Skeletal muscle tissue (tissue), 4 donors: ENCODE measurements around the gene ATP1A2. TPM values are rescaled to one million over a fixed set of nuclear protein-coding genes. Genes with fewer than 3 reads are reported as not detected.
A peak's percentile ranks its signal among the peaks of the same experiment; 100 is the strongest.

Experiments used
- H3K27ac ChIP-seq: one replicate; pipeline ENCODE4 v1.7.0; 2013; ENCODE audit warnings: mild to moderate bottlenecking, low read depth, low read length, inconsistent platforms
- H3K27me3 ChIP-seq, 3 donors: one replicate each; pipeline ENCODE4 v1.7.0; 2013; ENCODE audit warnings: low read length in 3 of 3; ENCODE audit not compliant: control insufficient read depth in 3 of 3, insufficient read depth in 3 of 3
- H3K36me3 ChIP-seq, 3 donors: one replicate each; pipeline ENCODE4 v1.7.0; 2013; ENCODE audit warnings: low read length in 3 of 3; ENCODE audit not compliant: control insufficient read depth in 3 of 3, insufficient read depth in 3 of 3
- H3K4me1 ChIP-seq, 3 donors: one replicate each; pipeline ENCODE4 v1.7.0; 2013; ENCODE audit warnings: low read length in 3 of 3, mild to moderate bottlenecking in 3 of 3; ENCODE audit not compliant: control insufficient read depth in 3 of 3, insufficient read depth in 3 of 3
- H3K4me3 ChIP-seq, 3 donors: one replicate each; pipeline ENCODE4 v1.7.0; 2013; ENCODE audit warnings: low read length in 3 of 3
- H3K9ac ChIP-seq, 3 donors: one replicate each; pipeline ENCODE4 v1.7.0; 2013; ENCODE audit warnings: low read length in 3 of 3, mild to moderate bottlenecking in 3 of 3, moderate library complexity in 2 of 3, low read depth in 1 of 3
- H3K9me3 ChIP-seq, 3 donors: one replicate each; pipeline ENCODE4 v1.7.0; 2013; ENCODE audit warnings: low read length in 3 of 3; ENCODE audit not compliant: control insufficient read depth in 3 of 3
- total RNA-seq: library from RNA; depleted of rRNA; stranded (reverse); fragments of >200 nt; gene quantifications from one replicate; pipeline ENCODE4 v1.2.3, GENCODE V29; 2014
- donor health status: Osteomylitis.

ATP1A2 gene
- total RNA-seq, 1 donor from 2014 or later, result 38.1 TPM

GRCh38 chr1:160136121-160136925 lies 20.8 kb downstream of the ATP1A2 start:
- Histone ChIP-seq H3K4me3 (no peak overlapping the region), H3K27me3 (no peaks in the 10 kb centered on the region), H3K9ac (peak overlapping the region in 1 of 3 donors; percentile 62), H3K36me3 (peaks cover 76 to 85% (median 83%) of the 10 kb centered on the region in 3 donors), H3K9me3 (no peaks in the 10 kb centered on the region), H3K4me1 (peaks cover 51 to 80% (median 60%) of the 10 kb centered on the region in 3 donors), H3K27ac (peak overlapping the region; percentile 96)

DNA sequence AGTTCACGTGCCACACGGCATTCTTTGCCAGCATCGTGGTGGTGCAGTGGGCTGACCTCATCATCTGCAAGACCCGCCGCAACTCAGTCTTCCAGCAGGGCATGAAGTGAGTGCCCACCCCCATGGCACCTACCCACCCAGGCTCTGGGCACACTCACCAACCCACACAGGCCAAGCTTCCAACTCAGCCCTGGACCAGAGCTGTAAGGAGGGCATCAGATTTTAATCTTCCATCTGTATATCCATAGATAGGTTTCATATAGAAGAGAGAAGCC lies 21.3 kb downstream of the ATP1A2 start:
- peaks cover 51 to 78% (median 56%) of the 10 kb centered on the region in 3 donors for H3K4me1 ChIP-seq
- no peak overlapping the region for H3K4me3 ChIP-seq
- H3K27me3 ChIP-seq, result no peaks in the 10 kb centered on the region
- H3K27ac ChIP-seq, result peak overlapping the region; percentile 96
- H3K9ac ChIP-seq, result peak overlapping the region in 1 of 3 donors; percentile 62
- no peaks in the 10 kb centered on the region for H3K9me3 ChIP-seq
- H3K36me3 ChIP-seq, result peaks cover 80 to 91% (median 88%) of the 10 kb centered on the region in 3 donors

- H3K9me3 ChIP-seq, result no peaks in the 10 kb centered on the region
- H3K9ac ChIP-seq, result peak overlapping the region in 1 of 3 donors; percentile 14
- no peak overlapping the region for H3K4me3 ChIP-seq
- no peaks in the 10 kb centered on the region for H3K27me3 ChIP-seq
- peaks cover 49 to 73% (median 52%) of the 10 kb centered on the region in 3 donors for H3K4me1 ChIP-seq
- H3K27ac ChIP-seq, result peak overlapping the region; percentile 96
- peaks cover 84 to 96% (median 91%) of the 10 kb centered on the region in 3 donors for H3K36me3 ChIP-seq
Observed at GRCh38 chr1:160137216-160137862, 21.8 kb downstream of the ATP1A2 start.

DNA sequence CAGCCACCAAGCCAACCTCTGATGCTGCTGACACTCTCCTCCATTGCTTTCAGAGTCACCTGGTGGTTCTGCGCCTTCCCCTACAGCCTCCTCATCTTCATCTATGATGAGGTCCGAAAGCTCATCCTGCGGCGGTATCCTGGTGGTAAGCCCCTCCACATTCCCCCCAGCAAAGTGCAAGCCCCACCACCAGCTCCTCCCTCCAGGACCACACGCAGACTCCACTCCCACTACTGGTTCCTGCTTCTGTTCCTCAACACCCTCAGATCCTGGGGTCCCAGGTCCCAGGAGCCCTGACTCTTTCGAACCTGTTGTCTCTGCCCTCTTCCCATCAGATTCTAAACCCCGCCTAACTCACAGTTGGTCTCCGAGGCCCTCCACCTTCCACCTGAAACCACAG lies 24.3 kb downstream of the ATP1A2 start:
- H3K27ac ChIP-seq, result no peak overlapping the region
- no peak overlapping the region for H3K9ac ChIP-seq

GRCh38 chr1:160143695-160144094 lies 28.1 kb downstream of the ATP1A2 start:
- peaks cover 34 to 41% (median 36%) of the 10 kb centered on the region in 3 donors for H3K36me3 ChIP-seq
- no peak overlapping the region for H3K4me3 ChIP-seq
- H3K9me3 ChIP-seq, result no peaks in the 10 kb centered on the region
- H3K9ac ChIP-seq, result no peak overlapping the region
- peaks cover 4 to 15% (median 8%) of the 10 kb centered on the region in 3 donors for H3K4me1 ChIP-seq
- H3K27me3 ChIP-seq, result no peaks in the 10 kb centered on the region
- H3K27ac ChIP-seq, result no peak overlapping the region

More for the DNA sequence above, 24.3 kb downstream of the ATP1A2 start:
- Histone ChIP-seq H3K27me3 (no peaks in the 10 kb centered on the region), H3K9me3 (no peaks in the 10 kb centered on the region), H3K36me3 (peaks cover 67 to 79% (median 71%) of the 10 kb centered on the region in 3 donors), H3K4me1 (peaks cover 28 to 48% (median 28%) of the 10 kb centered on the region in 3 donors), H3K4me3 (no peak overlapping the region)

DNA sequence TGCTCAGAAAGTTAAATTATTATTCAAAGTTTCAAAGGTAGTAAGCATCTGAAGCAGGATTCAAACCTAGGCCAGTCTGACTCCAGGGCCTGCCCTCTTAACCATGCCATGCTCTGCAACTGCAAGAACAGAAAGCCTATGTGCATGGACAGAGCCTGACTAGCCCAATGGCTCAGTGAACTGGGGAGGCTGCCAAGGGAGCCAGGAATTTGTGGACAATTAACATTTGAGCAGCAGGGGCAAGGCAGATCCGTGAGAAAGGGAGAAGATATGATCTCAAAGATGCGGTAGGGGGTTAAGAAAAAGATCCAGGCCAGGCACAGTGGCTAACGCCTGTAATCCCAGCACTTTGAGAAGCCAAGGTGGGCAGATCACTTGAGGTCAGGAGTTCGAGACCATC lies 29.4 kb downstream of the ATP1A2 start:
- Histone ChIP-seq H3K9ac (no peak overlapping the region), H3K36me3 (peaks cover 24 to 30% (median 28%) of the 10 kb centered on the region in 3 donors), H3K27me3 (no peaks in the 10 kb centered on the region), H3K9me3 (no peaks in the 10 kb centered on the region), H3K4me3 (no peak overlapping the region), H3K27ac (no peak overlapping the region), H3K4me1 (peaks cover 4 to 10% (median 8%) of the 10 kb centered on the region in 3 donors)

DNA sequence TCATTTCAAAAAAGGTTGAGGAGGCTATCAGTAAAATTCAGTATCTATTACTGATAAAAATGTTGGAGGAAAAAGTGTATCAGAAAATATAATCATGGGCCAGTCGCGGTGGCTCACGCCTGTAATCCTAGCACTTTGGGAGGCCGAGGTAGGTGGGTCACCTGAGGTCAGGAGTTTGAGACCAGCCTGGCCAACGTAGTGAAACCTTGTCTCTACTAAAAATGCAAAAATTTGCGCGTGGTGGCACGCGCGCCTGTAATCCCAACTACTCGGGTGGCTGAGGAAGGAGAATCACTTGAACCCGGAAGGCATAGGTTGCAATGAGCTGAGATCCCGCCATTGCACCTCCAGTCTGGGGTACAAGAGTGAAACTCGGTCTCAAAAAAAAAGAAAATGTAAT lies 30.5 kb downstream of the ATP1A2 start:
- H3K4me1 ChIP-seq, result peaks cover 2 to 5% (median 5%) of the 10 kb centered on the region in 3 donors
- H3K9ac ChIP-seq, result no peak overlapping the region
- H3K9me3 ChIP-seq, result no peaks in the 10 kb centered on the region
- no peak overlapping the region for H3K27ac ChIP-seq
- peaks cover 16 to 20% (median 18%) of the 10 kb centered on the region in 3 donors for H3K36me3 ChIP-seq
- H3K4me3 ChIP-seq, result no peak overlapping the region
- H3K27me3 ChIP-seq, result no peaks in the 10 kb centered on the region

- Histone ChIP-seq H3K36me3 (peaks cover 0 to under 1% (median under 1%) of the 10 kb centered on the region in 3 donors), H3K4me3 (no peak overlapping the region), H3K9me3 (no peaks in the 10 kb centered on the region), H3K9ac (no peak overlapping the region), H3K27ac (peak overlapping the region; percentile 40), H3K4me1 (no peaks in the 10 kb centered on the region), H3K27me3 (no peaks in the 10 kb centered on the region)
Observed at GRCh38 chr1:160148121-160148520, 32.6 kb downstream of the ATP1A2 start.

- Histone ChIP-seq H3K27ac (no peak overlapping the region), H3K9me3 (no peaks in the 10 kb centered on the region), H3K27me3 (no peaks in the 10 kb centered on the region), H3K9ac (no peak overlapping the region), H3K36me3 (no peaks in the 10 kb centered on the region), H3K4me1 (no peaks in the 10 kb centered on the region), H3K4me3 (no peak overlapping the region)
Observed at GRCh38 chr1:160149233-160149632, 33.7 kb downstream of the ATP1A2 start.

DNA sequence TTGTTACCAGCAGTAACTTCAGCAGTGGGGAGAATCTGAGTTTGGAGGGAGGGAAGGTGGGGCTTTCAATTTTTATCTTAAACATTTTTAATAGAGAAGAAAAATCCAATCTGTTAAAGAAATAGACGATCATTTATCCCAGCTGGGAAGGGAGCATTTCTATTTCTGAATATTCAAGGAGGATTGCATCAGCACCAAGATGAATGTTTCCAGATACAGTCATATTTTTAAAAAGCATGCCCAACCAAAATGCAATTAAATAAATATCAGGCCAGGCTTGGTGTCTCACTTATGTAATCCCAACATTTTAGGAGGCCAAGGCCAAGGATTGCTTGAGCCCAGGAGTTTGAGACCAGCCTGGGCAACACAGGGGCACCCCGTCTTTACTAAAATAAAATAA lies 34.2 kb downstream of the ATP1A2 start:
- no peaks in the 10 kb centered on the region for H3K27me3 ChIP-seq
- no peaks in the 10 kb centered on the region for H3K9me3 ChIP-seq
- H3K36me3 ChIP-seq, result no peaks in the 10 kb centered on the region
- no peaks in the 10 kb centered on the region for H3K4me1 ChIP-seq
- H3K27ac ChIP-seq, result no peak overlapping the region
- H3K4me3 ChIP-seq, result no peak overlapping the region
- H3K9ac ChIP-seq, result no peak overlapping the region
